ENCODE results near the gene C16orf96.

Gene C16orf96

GRCh38 chr16:4649744-4650442 is 93.8 kb downstream of the C16orf96 start:
- Mint-ChIP-seq H3K27ac (peak overlapping the region in 1 of 3 experiments; percentile 30), H3K4me3 (no peak overlapping the region), H3K36me3 (ENCODE audit: low read depth) (peaks cover 45% of the 10 kb centered on the region), H3K27me3 (ENCODE audit: low read depth) (no peaks in the 10 kb centered on the region), H3K9me3 (peaks cover 6% of the 10 kb centered on the region), H3K4me1 (peaks cover 4% of the 10 kb centered on the region)
- no peak for TF ChIP-seq CTCF (IDR thresholded peaks at IDR 0.05; ENCODE audit: unreplicated experiment in 3 of 3)

All from nephron (organoid).